HG02981 (cell line): ENCODE results near the gene CEP290.

Experiments used
- ATAC-seq: cut with Tn5 transposase; IDR thresholded peaks from one replicate; pipeline ENCODE4 v1.9.1; 2021; ENCODE audit warnings: mild to moderate bottlenecking, moderate library complexity; ENCODE audit not compliant: unreplicated experiment

CEP290 gene, protein sequence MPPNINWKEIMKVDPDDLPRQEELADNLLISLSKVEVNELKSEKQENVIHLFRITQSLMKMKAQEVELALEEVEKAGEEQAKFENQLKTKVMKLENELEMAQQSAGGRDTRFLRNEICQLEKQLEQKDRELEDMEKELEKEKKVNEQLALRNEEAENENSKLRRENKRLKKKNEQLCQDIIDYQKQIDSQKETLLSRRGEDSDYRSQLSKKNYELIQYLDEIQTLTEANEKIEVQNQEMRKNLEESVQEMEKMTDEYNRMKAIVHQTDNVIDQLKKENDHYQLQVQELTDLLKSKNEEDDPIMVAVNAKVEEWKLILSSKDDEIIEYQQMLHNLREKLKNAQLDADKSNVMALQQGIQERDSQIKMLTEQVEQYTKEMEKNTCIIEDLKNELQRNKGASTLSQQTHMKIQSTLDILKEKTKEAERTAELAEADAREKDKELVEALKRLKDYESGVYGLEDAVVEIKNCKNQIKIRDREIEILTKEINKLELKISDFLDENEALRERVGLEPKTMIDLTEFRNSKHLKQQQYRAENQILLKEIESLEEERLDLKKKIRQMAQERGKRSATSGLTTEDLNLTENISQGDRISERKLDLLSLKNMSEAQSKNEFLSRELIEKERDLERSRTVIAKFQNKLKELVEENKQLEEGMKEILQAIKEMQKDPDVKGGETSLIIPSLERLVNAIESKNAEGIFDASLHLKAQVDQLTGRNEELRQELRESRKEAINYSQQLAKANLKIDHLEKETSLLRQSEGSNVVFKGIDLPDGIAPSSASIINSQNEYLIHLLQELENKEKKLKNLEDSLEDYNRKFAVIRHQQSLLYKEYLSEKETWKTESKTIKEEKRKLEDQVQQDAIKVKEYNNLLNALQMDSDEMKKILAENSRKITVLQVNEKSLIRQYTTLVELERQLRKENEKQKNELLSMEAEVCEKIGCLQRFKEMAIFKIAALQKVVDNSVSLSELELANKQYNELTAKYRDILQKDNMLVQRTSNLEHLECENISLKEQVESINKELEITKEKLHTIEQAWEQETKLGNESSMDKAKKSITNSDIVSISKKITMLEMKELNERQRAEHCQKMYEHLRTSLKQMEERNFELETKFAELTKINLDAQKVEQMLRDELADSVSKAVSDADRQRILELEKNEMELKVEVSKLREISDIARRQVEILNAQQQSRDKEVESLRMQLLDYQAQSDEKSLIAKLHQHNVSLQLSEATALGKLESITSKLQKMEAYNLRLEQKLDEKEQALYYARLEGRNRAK (N-terminal part only)

DNA sequence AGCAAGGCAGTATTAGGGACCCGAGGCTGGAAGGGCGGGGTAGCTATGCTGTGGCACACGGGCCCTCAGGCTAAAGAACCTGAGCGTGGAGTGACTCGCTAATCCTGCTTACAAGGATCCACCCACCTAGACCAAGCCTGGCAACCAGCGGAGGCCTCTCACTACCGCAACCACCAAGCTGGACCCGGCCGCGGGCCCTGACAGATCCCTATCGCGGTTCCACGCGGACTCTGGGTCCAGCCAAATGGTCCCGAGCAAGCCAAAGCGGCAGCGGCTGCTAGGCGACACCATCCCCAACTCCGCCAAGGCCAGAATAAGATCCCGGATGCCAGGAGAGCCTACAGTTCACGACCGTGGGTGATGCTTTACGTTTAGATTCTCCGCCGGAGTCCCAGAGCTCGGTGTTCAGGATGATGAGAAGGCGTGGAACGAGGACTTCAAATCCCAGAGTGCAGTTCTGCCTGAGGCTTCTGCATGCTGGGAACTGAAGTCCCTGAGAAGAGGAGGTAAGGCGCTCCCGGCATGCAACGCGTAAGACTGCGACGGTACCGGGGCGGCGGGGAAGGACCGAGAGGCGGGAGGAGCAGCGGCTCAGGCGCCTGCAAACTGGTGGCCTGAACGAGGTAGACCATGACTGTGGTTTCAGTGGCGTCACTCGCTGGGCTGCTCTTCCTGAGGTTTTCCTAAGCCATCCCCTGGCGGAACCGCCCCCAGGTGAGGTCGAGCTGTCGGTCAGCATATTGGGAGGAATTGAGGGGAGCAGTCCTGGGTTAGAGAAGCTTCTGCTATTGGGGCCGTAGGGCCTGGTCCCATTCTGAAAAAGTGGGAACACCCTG, at the start of gene CEP290, which contains the start of gene TMTC3:
CEP290 (minus strand) TSS at position 315 of the 836 bp plus-strand sequence. CDS start 781 bp downstream, outside the sequence.
TMTC3 (plus strand) TSS at position 534 of the 836 bp plus-strand sequence. CDS start 6,009 bp downstream, outside the sequence.
- peak; percentile 95 for ATAC-seq

DNA sequence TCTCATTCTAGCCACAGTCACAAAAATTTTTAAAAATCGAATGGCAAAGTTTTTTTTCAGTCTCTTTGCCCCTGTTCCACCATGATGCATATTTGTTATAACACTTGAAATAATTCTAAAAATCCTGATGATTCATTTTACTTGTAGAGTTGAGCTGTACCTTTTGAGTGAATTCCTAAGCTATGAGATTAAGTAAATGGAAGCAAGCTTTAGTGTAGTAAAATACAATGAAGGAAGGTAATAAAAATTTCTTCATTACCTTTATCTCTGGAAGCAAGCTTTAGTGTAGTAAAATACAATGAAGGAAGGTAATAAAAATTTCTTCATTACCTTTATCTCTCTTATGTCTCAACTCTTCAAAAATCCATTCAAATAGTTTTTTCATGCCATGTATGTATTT, 46.3 kb upstream of the CEP290 start:
- no peak for ATAC-seq

DNA sequence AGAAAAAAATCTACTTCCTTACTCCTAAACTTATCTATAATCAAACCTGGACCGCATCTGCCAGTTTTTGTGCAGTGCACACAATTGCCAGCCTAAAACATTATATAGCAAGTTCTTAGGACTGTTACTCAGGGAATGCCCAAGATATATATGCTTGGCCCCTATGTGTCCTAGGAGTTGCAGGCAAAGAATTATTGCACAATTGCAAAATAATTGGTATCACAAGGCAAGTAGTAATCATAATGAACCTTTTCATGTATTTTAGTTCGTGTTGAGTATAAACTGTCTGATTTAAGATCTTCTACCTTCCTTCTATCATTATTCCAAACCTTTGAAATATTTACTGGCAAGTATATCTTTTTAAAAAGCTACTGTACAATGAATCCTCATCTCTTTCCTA, 45.7 kb upstream of the CEP290 start:
- no peak for ATAC-seq

DNA sequence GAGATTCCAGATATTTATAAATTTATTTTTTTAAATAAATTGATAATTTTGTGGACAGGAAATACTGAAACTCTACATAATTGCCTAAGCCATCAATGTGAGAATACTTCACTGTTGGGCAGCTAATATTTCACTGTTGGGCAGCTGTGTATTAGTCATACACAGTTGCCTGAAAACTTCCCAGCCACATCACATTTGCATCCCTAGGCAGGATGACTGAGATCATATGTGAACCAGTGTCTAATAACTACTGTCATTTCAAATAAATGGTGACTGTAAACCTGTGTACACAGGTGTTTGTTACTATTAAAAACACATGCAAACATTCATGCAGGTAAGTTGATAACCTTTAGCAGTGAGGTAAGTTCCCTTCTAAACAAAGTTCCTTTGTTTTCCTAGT, 44.1 kb upstream of the CEP290 start:
- ATAC-seq: peak; percentile 97

DNA sequence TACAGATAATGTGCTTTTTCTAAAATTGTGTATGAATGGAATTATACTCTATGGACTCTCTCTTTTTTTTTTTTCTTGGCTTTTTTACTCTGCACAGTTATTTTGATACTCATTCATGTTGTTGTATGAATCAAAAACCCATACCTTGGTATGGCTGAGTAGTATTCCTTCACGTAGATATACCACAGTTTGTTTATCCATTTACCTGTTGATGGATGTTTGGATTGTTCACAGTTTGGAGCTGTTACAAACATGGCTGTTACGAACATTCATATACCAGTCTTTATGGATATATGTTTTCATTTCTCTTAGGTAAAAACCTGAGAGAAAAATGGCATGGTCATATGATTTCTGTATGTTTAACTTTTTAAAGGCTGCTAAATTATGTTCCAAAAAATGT, 43.4 kb upstream of the CEP290 start:
- no peak for ATAC-seq

DNA sequence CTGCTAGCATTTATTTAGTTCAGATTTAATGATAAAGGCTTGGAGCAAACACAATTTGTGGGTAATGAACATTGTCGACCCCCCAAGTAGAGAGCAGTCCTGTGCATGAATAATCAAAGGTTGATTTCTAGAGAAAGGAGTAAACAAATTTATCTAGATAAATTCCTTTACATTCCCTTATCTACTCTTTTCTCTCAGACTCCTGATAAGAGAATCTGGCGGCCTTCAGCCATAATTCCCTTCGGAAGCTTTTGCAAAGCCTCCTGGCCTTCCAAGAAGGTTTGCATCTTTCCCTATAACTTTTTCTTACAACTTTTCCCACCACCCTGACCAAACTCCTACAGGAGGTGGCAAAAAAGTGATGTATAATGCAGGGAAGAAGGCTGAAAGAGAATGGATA, 42.3 kb upstream of the CEP290 start:
- no peak for ATAC-seq

DNA sequence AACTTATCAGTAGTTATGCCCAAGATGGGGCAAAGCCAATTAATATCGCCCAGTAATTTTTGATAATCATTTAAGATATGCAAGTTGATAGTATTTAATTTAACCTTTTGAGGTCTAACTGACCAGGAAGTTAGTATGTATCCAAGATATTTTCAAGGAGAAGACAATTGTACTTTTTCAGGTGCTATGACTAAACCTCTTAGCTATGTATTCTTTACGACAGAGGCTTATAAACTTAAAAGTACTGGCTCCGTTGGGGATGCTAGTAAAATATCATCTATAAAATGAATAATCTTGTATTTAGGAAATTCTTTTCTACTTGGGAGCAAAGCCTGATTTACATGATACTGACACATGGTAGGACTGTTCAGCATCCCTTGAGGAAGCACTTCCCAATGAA, 40.5 kb upstream of the CEP290 start:
- ATAC-seq: no peak

DNA sequence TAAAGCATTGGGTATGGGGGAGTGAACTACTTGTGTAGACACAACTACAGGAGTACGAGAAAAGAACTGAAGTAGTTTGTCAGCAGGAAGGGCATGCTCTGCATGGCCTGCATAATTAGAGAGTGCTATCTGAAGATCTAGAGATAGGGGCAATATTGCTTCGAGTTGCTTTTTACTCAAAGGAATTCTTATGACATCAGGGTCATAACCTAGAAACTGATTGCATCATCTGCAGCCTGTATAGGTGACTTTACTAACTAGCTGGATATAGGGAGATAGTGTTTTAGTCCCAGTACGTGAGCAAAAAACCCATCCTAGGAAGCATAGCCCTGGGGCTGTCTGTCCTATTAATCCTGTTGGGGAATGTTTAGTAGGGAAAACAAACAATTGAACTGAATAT, 40.0 kb upstream of the CEP290 start:
- no peak for ATAC-seq

DNA sequence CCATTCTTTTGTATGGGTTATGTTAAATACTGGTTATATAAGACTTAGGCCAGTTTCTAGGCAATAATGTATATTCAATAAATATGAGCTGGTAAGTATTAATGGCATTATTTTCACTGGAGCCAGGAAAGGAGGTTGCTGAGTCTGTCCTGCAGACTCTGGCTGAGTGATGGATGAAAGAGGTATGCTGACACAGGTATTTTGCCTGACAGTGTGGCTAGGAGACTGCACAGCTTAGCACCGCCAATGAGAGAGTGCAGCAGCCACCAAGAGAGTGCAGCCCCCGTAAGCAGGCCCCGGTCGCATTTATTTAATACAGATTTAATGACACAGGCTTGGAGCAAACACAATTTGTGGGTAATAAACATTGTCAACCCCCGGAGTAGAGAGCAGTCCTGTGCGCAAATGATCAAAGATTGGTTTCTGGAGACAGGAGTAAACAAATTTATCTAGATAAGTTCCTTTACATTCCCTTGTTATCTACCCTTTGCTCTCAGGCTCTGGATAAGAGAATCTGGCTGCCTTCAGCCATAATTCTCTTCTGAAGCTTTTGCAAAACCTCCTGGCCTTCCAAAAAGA, 37.6 kb upstream of the CEP290 start:
- no peak for ATAC-seq

DNA sequence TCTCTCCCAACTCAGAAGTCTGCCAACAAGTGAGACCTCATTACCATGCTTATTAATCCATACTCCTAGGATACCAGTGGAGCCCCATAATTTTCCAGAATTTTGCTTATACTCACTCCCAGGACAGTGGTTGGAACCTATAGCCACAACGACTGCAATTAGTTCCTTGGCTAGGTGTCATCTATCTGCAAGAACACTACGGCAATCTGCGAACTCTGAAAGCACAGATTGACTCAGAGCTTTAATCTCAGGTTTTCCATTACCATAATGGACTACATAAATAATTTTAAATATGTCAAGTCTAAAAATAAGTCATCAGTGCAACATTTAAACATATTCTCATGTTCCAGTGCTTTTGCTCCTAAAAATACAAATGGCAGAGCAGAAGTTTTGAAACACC, 33.7 kb upstream of the CEP290 start:
- no peak for ATAC-seq

DNA sequence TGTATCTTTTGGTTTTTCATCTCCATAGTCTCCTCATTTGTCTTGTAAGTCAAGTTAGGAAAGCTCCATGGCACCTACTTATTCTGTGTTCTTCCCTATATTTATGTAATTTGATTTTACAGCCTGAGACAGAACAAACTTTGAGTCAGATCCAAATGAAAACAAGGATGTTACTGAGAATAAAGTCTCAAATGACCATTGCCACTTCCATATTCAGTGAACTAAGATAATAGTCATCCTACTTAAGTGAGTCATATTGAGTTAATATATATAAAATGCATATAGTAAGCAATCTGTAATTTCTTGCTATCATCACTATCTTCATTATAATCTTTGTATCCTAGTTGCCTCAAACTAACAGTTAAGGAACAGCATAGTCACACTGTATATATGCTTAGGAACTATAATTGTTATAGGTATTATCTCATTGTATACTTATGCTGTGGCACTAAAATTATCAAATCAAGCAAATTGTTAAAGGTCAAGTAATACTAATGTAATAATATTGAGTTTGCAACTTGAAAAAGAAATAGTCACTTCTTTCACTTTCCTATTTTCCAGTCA, 31.0 kb upstream of the CEP290 start:
- no peak for ATAC-seq

DNA sequence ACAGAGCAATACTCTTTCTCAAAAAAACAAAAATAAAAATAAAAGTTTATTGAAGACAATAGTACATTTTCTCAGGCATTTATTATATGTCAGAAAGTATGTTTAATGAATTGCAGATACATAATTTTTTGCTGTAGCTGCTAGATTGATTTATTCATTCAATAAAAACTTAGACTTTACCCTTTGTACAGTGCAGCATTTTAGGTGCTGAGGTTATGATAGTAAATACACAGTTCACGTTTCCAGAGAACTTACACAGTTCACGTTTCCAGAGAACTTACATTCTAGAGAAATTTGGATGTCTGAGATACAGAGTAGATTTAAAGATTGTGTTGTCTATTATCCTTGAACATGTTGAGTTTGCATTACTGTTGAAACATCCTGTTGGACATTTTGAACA, 25.5 kb upstream of the CEP290 start:
- no peak for ATAC-seq

DNA sequence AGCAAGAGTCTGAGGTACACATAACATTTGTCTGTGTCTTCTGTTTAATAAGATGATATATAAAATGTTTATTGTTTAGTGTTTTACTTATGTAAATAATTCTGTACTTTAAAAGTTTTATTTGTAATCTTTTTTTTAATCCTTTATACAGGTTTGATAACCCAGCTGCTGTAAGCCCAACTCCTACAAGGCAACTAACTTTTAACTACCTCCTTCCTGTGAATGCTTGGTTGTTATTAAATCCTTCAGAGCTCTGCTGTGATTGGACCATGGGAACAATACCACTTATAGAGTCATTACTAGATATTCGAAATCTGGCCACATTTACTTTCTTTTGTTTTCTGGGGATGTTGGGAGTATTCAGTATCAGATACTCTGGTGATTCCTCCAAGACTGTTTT, 24.3 kb upstream of the CEP290 start:
- no peak for ATAC-seq

DNA sequence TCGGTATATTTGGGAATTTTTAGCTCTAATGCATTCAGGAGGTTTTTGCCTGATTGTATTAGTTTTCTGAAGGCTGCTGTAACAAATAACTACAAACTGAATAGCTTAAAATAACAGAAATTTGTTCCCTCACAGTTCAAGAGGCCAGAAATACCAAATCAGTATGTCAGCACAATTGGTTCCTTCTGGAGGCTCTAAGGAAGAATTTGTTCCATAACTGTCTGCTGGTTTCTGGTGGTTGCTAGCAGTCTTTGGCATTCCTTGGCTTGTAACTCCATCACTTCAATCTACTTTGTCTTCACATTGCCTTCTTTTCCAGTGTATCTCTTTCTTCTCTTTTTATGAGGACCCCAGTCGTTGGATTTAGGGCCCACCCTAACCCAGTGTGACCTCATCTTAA, 21.5 kb upstream of the CEP290 start:
- no peak for ATAC-seq

DNA sequence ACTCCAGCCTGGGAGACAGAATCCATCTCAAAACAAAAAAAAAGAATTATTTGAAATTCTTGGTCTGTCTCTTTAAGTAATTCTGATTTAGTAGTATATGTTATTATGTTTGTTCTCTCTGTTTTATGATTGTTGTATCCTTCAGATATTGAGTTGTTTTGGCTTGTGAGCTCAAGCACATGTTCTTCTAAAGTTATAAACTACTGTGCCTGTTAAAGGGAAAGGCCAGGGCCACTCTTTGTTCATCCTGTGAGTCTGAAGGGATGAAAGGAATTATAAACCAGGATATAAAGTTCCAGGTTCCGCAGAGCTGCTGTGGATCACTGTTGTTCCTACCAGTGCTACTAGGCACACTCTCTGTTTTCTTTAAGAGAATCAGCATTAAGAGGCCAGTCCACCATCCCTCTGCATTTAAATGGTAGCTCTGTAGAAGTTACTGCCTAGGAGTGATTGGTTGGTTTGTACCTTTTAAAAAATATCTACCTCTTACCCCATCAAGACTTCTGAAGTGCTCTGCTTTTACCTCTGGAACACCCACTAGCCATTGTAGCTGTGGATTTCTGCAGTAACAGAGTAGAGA, 14.3 kb upstream of the CEP290 start:
- ATAC-seq: no peak

DNA sequence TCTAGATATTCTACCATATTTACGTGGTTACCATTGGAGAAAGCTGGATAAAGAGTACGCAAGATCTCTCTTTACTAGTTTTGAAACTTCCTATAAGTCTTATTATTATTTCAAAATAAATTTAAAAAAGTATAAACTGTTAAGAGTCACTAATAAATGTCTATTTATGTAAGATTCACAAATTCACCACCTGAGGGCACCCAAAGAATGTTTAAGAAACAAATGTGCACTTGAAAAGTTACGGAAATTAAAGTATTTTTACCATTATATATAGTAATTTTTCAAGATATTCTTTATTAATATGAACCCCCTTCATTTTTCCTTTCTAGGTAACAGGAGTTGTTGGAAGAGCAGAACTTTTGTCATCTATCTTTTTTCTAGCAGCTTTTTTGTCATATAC, 12.1 kb upstream of the CEP290 start:
- no peak for ATAC-seq

DNA sequence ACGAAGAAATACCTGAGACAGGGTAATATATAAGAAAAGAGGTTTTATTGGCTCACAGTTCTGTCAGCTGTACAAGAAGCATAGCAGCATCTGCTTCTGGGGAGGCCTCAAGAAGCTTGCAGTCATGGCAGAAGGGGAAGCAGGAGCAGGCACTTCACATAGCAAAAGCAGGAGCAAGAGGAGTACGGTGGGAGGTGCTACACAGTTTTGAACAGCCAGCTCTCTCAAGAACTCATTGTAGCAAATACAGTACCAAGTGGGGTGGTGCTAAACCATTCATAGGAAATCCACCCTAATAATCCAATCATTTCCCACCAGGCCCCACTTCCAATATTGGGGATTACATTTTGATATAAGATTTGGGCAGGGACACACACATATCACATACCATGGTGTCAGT, 8.2 kb upstream of the CEP290 start:
- no peak for ATAC-seq

DNA sequence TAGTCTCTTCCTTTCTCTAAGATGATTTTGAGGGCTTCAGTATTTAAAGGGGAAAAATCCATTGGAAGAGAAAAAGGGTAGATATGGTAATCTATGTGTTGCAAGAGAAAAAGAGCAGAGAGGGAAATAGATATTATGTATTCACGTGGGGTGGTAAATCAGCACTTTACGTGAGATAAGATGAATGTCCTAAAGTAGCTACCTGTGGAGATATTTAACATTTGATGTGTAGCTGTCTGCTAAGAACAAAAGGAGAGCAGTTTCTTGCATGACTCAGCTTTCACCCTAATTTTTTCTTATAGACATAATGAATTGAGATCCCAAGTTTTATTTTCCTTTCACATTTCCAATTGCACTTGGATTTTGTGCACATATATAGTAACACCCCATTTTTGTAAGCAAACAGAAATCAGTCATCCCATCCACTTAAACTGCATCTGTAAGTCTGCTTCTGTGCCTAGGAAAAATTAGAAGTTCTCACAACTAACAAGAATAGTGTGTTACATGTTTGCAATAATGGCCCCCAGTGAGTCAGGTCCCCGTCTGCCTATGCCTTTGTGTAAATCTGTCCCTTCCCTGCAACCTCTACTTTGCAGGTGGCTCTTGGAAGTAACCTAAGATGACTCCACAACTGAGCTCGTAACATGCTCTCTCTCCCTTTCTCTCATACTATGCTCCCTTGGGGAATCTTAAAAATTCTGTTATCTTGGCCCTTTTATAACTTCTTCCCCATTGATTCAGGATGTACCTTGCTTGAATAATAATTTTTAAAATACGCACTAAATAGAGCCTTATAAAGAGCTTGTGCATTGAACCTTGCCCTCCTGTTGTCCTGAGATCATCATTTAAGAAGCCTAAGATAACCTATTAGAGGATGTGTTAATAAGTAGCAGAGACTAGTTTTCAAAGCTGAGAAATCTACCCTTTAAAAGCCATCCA, 3.9 kb upstream of the CEP290 start:
- ATAC-seq: no peak
